GM12865 (cell line): ENCODE measurements around the gene GALNT17.
"Not testable (repeated sequence)": the region's sequence is repeated elsewhere in the genome, so short reads cannot be mapped to it uniquely, and the experiment has no call there.

Experiments used
- DNase-seq: peaks from one replicate; pipeline ENCODE4 v3.0.0; 2010; ENCODE audit warnings: low read depth
- H3K4me3 ChIP-seq: 2 replicates; pipeline ENCODE4 v1.5.1; 2011; ENCODE audit warnings: mild to moderate bottlenecking, low read depth, low read length, control low read depth
- TF ChIP-seq, protein P1 (sequence below): IDR thresholded peaks from 2 replicates; pipeline ENCODE4 v1.5.1; 2011; ENCODE audit warnings: low read length, control low read depth, low read depth, inconsistent platforms; ENCODE audit not compliant: insufficient read depth; ENCODE audit errors: missing control alignments

Gene GALNT17

DNA sequence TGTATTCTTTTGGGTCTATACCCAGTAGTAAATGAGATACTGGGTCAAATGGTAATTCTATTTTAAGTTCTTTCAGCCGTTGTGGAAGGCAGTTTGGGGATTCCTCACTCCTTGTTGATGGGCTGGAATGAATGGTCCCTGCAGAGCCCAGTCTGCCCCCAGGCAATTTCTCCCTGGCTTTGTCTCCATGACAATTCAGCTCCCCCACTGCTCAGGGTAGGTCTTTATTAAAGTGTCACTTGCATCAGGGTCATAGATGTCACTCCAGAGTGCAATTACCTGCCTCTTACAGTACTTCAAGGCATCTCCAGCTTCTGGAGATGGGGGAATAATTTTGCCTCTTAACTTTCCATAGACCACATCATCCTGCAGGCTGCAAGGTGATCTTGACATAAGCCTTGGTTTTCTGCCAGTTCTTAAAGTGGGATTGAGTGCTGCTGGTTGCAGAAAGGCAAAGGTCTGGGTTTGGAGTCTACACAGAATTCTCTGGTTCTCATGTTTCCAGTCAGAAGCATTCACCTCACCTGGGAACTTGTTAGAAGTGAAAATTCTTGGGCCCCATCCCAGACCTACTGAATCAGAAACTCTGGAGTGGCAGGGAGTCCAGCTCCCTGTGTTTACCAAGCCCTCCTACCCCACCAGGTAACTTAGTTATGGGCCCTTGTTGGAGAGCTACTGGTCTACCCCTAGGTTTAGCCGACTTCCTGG lies 442.4 kb downstream of the GALNT17 start:
- no peak for DNase-seq
- no peak overlapping the region for H3K4me3 ChIP-seq
- TF ChIP-seq, protein P1, sequence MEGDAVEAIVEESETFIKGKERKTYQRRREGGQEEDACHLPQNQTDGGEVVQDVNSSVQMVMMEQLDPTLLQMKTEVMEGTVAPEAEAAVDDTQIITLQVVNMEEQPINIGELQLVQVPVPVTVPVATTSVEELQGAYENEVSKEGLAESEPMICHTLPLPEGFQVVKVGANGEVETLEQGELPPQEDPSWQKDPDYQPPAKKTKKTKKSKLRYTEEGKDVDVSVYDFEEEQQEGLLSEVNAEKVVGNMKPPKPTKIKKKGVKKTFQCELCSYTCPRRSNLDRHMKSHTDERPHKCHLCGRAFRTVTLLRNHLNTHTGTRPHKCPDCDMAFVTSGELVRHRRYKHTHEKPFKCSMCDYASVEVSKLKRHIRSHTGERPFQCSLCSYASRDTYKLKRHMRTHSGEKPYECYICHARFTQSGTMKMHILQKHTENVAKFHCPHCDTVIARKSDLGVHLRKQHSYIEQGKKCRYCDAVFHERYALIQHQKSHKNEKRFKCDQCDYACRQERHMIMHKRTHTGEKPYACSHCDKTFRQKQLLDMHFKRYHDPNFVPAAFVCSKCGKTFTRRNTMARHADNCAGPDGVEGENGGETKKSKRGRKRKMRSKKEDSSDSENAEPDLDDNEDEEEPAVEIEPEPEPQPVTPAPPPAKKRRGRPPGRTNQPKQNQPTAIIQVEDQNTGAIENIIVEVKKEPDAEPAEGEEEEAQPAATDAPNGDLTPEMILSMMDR: no peak

DNA sequence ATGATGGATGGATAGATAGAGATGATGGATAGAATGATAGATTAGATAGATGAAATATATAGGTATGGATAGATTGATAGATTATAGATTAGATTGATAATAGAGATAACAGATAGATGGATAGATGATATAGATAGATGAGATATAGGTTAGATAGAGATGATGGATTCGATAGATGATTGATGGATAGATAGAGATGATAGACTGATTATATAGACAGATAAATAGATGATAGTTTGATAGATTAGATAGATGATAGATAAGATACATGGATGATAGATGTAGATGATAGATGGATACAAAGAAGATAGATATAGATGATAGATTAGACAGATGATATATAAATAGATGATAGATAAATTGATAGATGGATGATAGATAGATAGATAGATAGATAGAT lies 448.1 kb downstream of the GALNT17 start:
- no peak for DNase-seq
- TF ChIP-seq, protein P1: no peak
- H3K4me3 ChIP-seq: no peak overlapping the region

DNA sequence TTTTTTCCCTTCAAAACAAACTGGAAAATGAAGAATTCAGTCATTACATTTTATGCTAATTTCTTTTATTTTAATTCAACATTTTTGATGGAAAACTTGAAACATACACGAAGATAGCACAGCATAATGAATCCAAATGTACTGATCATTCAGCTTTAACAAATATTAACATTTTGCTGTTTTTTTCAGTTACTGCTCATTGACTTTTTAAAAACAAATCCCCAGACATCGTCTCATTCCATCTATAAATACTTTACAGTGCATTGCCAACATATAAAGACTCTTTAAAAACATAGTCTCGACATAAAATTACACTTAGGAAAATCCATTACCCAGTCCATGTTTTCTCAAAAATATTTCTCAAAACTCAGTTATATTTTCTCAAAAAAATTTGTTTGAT lies 452.3 kb downstream of the GALNT17 start:
- H3K4me3 ChIP-seq: no peak overlapping the region
- no peak for DNase-seq
- TF ChIP-seq, protein P1: no peak

DNA sequence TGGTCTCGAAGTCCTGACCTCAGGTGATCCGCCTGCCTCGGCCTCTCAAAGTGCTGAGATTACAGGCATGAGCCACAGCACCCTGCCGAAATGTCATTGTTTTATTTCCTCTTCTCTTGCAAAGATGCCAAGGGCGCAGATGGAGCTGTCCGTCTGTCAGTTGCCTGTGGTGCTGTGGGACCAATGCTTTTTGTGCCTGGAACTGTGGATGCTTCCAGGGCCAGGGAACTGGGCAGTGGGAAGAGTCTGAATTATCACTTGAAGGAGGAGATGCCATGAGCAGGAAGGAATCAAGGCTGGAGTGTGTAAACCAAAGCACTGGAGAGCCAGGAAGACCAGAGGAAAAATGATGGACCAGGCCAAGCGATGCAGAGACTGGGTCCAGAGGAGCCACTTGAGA lies 459.9 kb downstream of the GALNT17 start:
- TF ChIP-seq, protein P1: no peak
- no peak overlapping the region for H3K4me3 ChIP-seq
- DNase-seq: no peak

DNA sequence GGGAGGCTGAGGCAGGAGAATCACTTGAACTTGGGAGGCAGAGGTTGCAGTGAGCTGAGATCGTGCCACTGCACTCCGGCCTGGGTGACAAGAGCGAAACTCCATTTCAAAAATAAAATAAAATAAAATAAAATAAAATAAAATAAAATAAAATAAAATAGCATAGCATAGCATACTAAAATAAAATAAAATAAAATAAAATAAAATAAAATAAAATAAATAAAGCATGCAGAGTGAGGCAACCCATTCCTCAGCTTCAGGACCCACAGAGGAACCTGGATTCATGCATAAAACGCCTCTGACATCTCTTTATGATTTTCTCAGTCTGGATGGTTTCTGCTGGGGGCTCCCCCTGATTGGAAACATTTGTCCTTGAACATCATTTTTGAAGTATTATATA lies 460.4 kb downstream of the GALNT17 start:
- not testable (repeated sequence) for H3K4me3 ChIP-seq

DNA sequence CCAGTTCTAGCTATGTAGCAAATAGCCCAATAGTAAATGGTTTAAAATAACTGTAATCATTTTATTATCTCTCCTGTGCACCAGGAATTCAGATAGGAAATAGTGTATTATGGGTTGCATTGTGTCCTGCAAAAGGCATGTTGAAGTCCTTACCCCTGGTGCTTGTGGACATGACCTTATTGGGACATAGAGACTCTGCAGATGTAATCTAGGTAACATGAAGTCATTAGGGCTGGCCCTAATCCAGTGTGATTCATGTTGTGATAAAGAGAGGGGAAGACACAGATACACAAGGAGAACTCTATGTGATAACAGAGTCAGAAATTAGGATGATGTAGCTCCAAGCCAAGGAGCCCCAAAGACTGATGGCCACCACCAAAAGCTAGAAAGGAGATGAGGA lies 462.8 kb downstream of the GALNT17 start:
- DNase-seq: no peak
- H3K4me3 ChIP-seq: no peak overlapping the region
- TF ChIP-seq, protein P1: no peak

More for the DNA sequence above, 460.4 kb downstream of the GALNT17 start:
- DNase-seq: not testable (repeated sequence)

DNA sequence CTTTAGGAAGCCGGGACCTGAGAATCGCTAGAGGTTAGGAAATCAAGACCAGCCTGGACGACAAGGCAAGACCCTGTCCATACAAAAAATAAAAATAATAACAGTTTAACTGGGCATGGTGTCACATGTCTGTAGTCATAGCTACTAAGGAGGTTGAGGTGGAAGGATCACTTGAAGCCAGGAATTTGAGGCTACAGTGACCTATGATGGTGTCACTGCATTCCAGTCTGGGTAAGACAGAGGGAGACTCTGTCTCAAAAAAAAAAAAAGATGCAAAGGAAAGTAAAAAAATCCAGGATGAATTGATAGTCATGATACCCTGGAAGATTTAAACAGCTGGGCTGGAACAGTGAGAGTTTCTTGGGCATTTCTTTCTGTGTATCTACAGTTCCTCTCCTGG lies 463.2 kb downstream of the GALNT17 start:
- no peak for DNase-seq
- TF ChIP-seq, protein P1: no peak
- H3K4me3 ChIP-seq: no peak overlapping the region

DNA sequence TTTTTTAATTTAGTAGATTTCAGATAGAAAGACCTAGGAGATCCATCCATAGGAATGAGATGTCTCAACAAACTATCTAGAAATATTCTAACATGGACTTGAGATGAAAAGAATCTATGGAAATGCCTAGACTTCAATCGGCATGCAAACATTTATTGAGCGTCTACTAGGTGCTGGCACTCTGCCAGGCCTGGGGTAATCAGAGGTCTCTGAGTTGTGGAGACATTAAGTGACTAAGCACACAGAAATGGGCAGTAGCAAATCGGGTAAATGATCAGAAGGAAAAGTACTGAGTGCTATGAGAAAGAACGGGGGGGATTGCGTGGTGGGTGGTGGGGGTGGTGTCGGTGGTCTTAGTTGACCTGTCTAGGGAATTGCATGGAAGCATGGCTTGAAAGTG lies 466.6 kb downstream of the GALNT17 start:
- no peak for DNase-seq
- no peak overlapping the region for H3K4me3 ChIP-seq

More for the DNA sequence above, 466.6 kb downstream of the GALNT17 start:
- TF ChIP-seq, protein P1: no peak
